GM19468 (cell line): ENCODE data around the gene KLHL4.
"Not testable (repeated sequence)": the region's sequence is repeated elsewhere in the genome, so short reads cannot be mapped to it uniquely, and the experiment has no call there.

Experiments used
- ATAC-seq: cut with Tn5 transposase; IDR thresholded peaks from one replicate; pipeline ENCODE4 v1.9.1; 2021; ENCODE audit warnings: mild to moderate bottlenecking, moderate library complexity, moderate number of reproducible peaks; ENCODE audit not compliant: unreplicated experiment; ENCODE audit errors: extremely low read depth

The KLHL4 gene

GRCh38 chrX:87517571-87518141 is at the start of gene KLHL4:
TSS of gene KLHL4 (plus strand) at chrX:87517802. CDS start at chrX:87517894, 92 bp downstream.
- ATAC-seq = no peak

GRCh38 chrX:87468941-87469340 is 48.7 kb upstream of the KLHL4 start:
- no peak for ATAC-seq

- ATAC-seq = no peak
Observed at GRCh38 chrX:87475793-87476192, 41.8 kb upstream of the KLHL4 start.

GRCh38 chrX:87478703-87479102 is 38.9 kb upstream of the KLHL4 start:
- not testable (repeated sequence) for ATAC-seq

GRCh38 chrX:87489071-87489470 is 28.5 kb upstream of the KLHL4 start:
- no peak for ATAC-seq

GRCh38 chrX:87515836-87516235 is 1.8 kb upstream of the KLHL4 start:
- ATAC-seq = no peak

- no peak for ATAC-seq
Observed at GRCh38 chrX:87516717-87517121, 883 bp upstream of the KLHL4 start.

- ATAC-seq = no peak
Observed at GRCh38 chrX:87518504-87518903, 902 bp downstream of the KLHL4 start.

GRCh38 chrX:87525771-87526229 is 8.2 kb downstream of the KLHL4 start:
- no peak for ATAC-seq

- no peak for ATAC-seq
Observed at GRCh38 chrX:87526281-87526680, 8.7 kb downstream of the KLHL4 start.

- ATAC-seq = no peak
Observed at GRCh38 chrX:87528487-87528886, 10.9 kb downstream of the KLHL4 start.

- ATAC-seq = no peak
Observed at GRCh38 chrX:87571964-87572363, 54.4 kb downstream of the KLHL4 start.

- ATAC-seq = no peak
Observed at GRCh38 chrX:87572901-87573300, 55.3 kb downstream of the KLHL4 start.

- ATAC-seq = no peak
Observed at GRCh38 chrX:87578978-87579377, 61.4 kb downstream of the KLHL4 start.

- no peak for ATAC-seq
Observed at GRCh38 chrX:87580862-87581261, 63.3 kb downstream of the KLHL4 start.

GRCh38 chrX:87582453-87582852 is 64.9 kb downstream of the KLHL4 start:
- no peak for ATAC-seq

GRCh38 chrX:87583679-87584078 is 66.1 kb downstream of the KLHL4 start:
- ATAC-seq = no peak

GRCh38 chrX:87616371-87616770 is 98.8 kb downstream of the KLHL4 start:
- ATAC-seq = no peak

- ATAC-seq = no peak
Observed at GRCh38 chrX:87621697-87622096, 104.1 kb downstream of the KLHL4 start.

GRCh38 chrX:87626996-87627395 is 109.4 kb downstream of the KLHL4 start:
- ATAC-seq = no peak

- no peak for ATAC-seq
Observed at GRCh38 chrX:87634361-87634760, 116.8 kb downstream of the KLHL4 start.

GRCh38 chrX:87636533-87636932 is 118.9 kb downstream of the KLHL4 start:
- no peak for ATAC-seq
